GM06990 (cell line): ENCODE measurements around the gene CD55.

ENCODE experiments used
- DNase-seq: peaks from one replicate; pipeline ENCODE4 v3.0.0-alpha.2; 2011; ENCODE audit not compliant: insufficient read length; ENCODE audit errors: extremely low read depth
- H3K27me3 ChIP-seq: replicated peaks from 2 replicates; pipeline ENCODE4 v1.6.0; 2011; ENCODE audit warnings: low read length; ENCODE audit not compliant: control insufficient read depth, insufficient read depth
- H3K36me3 ChIP-seq: 2 replicates; pipeline ENCODE4 v1.5.1; 2011; ENCODE audit warnings: low read length; ENCODE audit not compliant: control insufficient read depth, insufficient read depth
- H3K4me3 ChIP-seq: replicated peaks from 2 replicates; pipeline ENCODE4 v1.5.1; 2011; ENCODE audit warnings: low read depth, mild to moderate bottlenecking, control low read depth, low read length
- TF ChIP-seq, protein P1 (sequence below): IDR thresholded peaks from 2 replicates; pipeline ENCODE4 v1.5.1; 2011; ENCODE audit warnings: low read length, control low read depth, mild to moderate bottlenecking, inconsistent platforms; ENCODE audit not compliant: insufficient read depth, poor library complexity, severe bottlenecking

Gene CD55

DNA sequence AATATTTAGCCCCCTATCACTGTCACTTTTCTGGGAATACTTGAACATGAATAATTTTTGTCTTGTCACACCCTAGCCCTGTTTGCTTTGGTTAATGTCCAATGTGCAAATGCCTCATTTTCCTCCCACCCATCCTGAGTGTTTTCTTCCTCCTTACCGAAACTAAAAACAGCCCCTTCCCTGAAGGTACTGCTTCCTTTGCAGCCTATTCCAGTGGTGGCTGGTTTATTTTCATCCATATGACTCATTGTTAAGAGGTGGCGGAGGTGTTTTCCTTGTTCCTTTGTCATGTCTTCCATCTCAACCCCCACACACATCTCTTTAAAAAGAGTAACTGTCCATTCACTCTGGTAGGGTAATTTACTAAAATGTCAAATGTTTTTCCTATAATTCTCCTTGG, 40.4 kb downstream of the CD55 start:
- TF ChIP-seq, protein P1, sequence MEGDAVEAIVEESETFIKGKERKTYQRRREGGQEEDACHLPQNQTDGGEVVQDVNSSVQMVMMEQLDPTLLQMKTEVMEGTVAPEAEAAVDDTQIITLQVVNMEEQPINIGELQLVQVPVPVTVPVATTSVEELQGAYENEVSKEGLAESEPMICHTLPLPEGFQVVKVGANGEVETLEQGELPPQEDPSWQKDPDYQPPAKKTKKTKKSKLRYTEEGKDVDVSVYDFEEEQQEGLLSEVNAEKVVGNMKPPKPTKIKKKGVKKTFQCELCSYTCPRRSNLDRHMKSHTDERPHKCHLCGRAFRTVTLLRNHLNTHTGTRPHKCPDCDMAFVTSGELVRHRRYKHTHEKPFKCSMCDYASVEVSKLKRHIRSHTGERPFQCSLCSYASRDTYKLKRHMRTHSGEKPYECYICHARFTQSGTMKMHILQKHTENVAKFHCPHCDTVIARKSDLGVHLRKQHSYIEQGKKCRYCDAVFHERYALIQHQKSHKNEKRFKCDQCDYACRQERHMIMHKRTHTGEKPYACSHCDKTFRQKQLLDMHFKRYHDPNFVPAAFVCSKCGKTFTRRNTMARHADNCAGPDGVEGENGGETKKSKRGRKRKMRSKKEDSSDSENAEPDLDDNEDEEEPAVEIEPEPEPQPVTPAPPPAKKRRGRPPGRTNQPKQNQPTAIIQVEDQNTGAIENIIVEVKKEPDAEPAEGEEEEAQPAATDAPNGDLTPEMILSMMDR, result no peak
- Histone ChIP-seq H3K4me3 (no peak overlapping the region), H3K27me3 (no peaks in the 10 kb centered on the region), H3K36me3 (no peaks in the 10 kb centered on the region; the same call in 1 of the 2 replicates)
- no peak for DNase-seq

DNA sequence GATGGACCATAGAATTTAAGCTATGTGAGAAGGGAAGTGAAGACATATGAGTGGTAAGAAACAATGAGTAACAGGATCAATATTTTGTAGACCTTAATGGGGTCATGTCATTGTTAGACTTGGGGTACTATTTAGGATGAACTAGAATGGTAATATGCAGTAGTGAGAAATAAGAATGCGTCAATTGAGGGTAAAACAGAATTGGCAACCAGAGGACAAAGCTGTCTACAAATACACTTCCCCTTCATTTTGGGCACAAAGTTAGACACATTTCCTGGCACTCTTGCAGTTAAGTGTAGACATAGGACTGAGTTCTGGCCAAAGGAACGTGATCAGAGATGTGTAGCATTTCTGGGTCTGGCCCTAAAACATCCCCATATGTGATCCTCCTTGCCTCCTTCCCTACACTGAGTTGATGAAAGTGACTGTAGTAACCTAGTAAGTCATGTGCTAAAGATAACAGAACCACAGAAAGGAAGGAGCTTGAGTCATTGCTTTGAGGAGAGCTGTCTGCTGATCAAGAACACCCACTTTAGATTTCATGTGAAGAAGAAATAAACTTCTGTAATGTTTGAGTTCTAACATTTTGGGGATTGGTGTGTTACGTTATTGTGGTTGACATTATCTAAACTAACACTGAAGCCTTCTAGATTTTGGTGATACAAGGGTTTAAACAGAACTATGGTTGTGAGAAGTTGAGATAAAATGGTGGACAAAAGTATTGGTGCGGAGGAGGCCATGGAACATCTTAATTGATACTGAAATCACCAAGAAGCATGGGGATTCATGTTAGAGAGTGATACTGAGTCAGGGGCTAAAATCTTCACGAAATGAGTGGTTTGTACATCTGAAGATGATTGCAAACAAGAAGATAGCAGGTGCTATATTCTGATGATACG, 41.7 kb downstream of the CD55 start:
- no peak for DNase-seq
- TF ChIP-seq, protein P1, result no peak
- H3K27me3 ChIP-seq, result no peaks in the 10 kb centered on the region
- no peak overlapping the region for H3K4me3 ChIP-seq
- no peaks in the 10 kb centered on the region; the same call in 1 of the 2 replicates for H3K36me3 ChIP-seq

DNA sequence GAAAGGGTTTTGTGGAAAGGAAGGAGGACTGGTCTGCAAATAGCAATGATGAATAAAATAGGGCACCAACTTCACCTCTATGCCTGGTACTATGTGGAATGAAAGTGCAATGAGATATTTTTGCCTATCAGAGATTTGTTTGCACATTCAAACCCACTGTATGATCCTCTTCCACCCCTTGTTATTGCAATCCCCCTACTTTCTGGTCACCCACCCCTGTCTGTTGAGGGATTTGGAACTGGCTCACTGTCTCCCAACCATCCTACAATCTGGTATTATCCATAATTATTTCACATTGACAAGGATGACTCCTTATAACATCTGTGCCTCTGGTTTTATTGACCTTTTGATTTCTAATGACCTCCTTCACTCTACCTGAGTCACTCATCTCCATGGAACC, 42.4 kb downstream of the CD55 start:
- Histone ChIP-seq H3K4me3 (no peak overlapping the region), H3K36me3 (no peaks in the 10 kb centered on the region; the same call in 1 of the 2 replicates), H3K27me3 (no peaks in the 10 kb centered on the region)
- no peak for DNase-seq
- TF ChIP-seq, protein P1, result no peak

DNA sequence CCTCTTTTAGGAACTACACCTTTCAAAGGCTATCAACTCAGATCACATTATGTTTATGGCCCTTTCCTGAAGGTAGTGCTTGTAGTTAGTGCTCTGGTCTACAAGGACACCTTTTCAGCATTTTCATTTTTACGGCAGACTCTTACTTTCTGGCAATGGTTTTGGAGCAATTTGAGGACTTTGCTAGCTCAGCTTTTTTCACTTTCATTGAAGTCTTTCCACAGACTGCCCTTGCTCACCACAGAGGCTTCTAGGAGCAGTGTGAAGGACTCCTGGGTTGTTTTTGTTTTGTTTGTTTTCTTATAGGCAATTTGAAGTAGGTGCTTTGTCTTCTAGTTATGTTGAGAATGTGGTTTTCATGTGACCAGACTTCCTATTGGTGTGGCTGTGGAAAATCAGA, 43.1 kb downstream of the CD55 start:
- no peaks in the 10 kb centered on the region; the same call in 1 of the 2 replicates for H3K36me3 ChIP-seq
- H3K4me3 ChIP-seq, result no peak overlapping the region
- TF ChIP-seq, protein P1, result no peak
- DNase-seq, result no peak
- no peaks in the 10 kb centered on the region for H3K27me3 ChIP-seq

DNA sequence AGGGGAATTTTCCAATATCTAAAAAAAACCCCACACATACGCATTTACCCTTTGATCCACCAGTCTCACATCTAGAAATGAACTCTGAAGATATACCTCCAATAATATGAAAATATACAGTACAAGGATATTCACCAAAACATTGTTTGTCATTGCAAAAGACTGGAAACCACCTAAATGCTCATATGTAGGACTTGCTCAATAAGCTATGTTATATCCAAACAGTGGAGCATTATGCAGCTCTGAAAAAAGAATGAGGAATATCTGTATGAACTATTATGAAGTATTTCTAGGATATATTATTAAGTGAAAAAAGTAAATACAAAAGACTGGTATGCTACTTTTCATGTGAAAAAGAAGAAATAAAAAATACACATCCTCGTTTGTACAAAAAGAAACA, 43.6 kb downstream of the CD55 start:
- Histone ChIP-seq H3K36me3 (no peaks in the 10 kb centered on the region; the same call in 1 of the 2 replicates), H3K4me3 (no peak overlapping the region), H3K27me3 (no peaks in the 10 kb centered on the region)
- no peak for DNase-seq
- TF ChIP-seq, protein P1, result no peak
